Measurements from ENCODE around the gene OR4D1.

- TF ChIP-seq CTCF (IDR thresholded peaks at IDR 0.05; ENCODE audit: insufficient read depth, low read depth, low read length) (no peak), EZH2 (IDR thresholded peaks at IDR 0.05; ENCODE audit: insufficient read depth, low read length) (no peak)
Observed at GRCh38 chr17:58186591-58186990, 38.4 kb downstream of the OR4D1 start.
